Measurements from ENCODE around the gene MIPOL1.

The MIPOL1 gene

GRCh38 chr14:37474191-37474590 lies 276.5 kb downstream of the MIPOL1 start:
- no peak overlapping the region for H2BK15ac ChIP-seq (replicated peaks; ENCODE audit: low read depth)
- H2AK5ac ChIP-seq (ENCODE audit: low read length): no peak overlapping the region
- H3K79me2 ChIP-seq (ENCODE audit: control insufficient read depth, insufficient read depth, low read length): no peaks in the 10 kb centered on the region
- H2BK5ac ChIP-seq (ENCODE audit: low read length): no peak overlapping the region
- H3K4me3 ChIP-seq (ENCODE audit: low read length): no peak overlapping the region
- H3K36me3 ChIP-seq (ENCODE audit: control insufficient read depth, insufficient read depth, low read length): no peaks in the 10 kb centered on the region
- WGBS (ENCODE audit: extremely low coverage, insufficient coverage, low lambda C conversion rate): no CpG with 5 or more reads among the region's 6 CpGs
- no peak overlapping the region for H3K23ac ChIP-seq (ENCODE audit: low read length)
- H3K4me2 ChIP-seq (ENCODE audit: low read length): no peak overlapping the region
- no peaks in the 10 kb centered on the region for H3K79me1 ChIP-seq (ENCODE audit: low read length)
- H3K9ac ChIP-seq (ENCODE audit: low read length): no peak overlapping the region
- no peak overlapping the region for H3K18ac ChIP-seq (ENCODE audit: low read length)
- no peak overlapping the region for H4K5ac ChIP-seq (ENCODE audit: low read length)
- H3K56ac ChIP-seq (ENCODE audit: low read length): no peak overlapping the region
- no peak overlapping the region for H2BK120ac ChIP-seq (ENCODE audit: low read depth, low read length)
- no peaks in the 10 kb centered on the region for H3K27me3 ChIP-seq (ENCODE audit: insufficient read depth, low read length, poor library complexity)
- H3K27ac ChIP-seq (ENCODE audit: low read depth, low read length): no peak overlapping the region
- no peaks in the 10 kb centered on the region for H3K4me1 ChIP-seq (ENCODE audit: control insufficient read depth, low read depth, low read length)
- no peak overlapping the region for H3K4ac ChIP-seq (ENCODE audit: low read depth, low read length)
- DNase-seq: no peak
- H4K8ac ChIP-seq (ENCODE audit: low read depth, low read length): no peak overlapping the region

- no CpG with 5 or more reads among the region's 3 CpGs for WGBS (ENCODE audit: extremely low coverage, insufficient coverage, low lambda C conversion rate)
- H3K79me2 ChIP-seq (ENCODE audit: control insufficient read depth, insufficient read depth, low read length): no peaks in the 10 kb centered on the region
- no peak overlapping the region for H3K9ac ChIP-seq (ENCODE audit: low read length)
- no peaks in the 10 kb centered on the region for H3K79me1 ChIP-seq (ENCODE audit: low read length)
- no peak overlapping the region for H3K27ac ChIP-seq (ENCODE audit: low read depth, low read length)
- no peak overlapping the region for H2AK5ac ChIP-seq (ENCODE audit: low read length)
- H2BK15ac ChIP-seq (replicated peaks; ENCODE audit: low read depth): no peak overlapping the region
- H3K36me3 ChIP-seq (ENCODE audit: control insufficient read depth, insufficient read depth, low read length): no peaks in the 10 kb centered on the region
- H3K56ac ChIP-seq (ENCODE audit: low read length): no peak overlapping the region
- no peak for DNase-seq
- no peak overlapping the region for H3K23ac ChIP-seq (ENCODE audit: low read length)
- no peaks in the 10 kb centered on the region for H3K27me3 ChIP-seq (ENCODE audit: insufficient read depth, low read length, poor library complexity)
- H2BK5ac ChIP-seq (ENCODE audit: low read length): no peak overlapping the region
- H2BK120ac ChIP-seq (ENCODE audit: low read depth, low read length): no peak overlapping the region
- H3K4me3 ChIP-seq (ENCODE audit: low read length): no peak overlapping the region
- H3K4me1 ChIP-seq (ENCODE audit: control insufficient read depth, low read depth, low read length): no peaks in the 10 kb centered on the region
- no peak overlapping the region for H3K4me2 ChIP-seq (ENCODE audit: low read length)
- no peak overlapping the region for H4K8ac ChIP-seq (ENCODE audit: low read depth, low read length)
- H4K5ac ChIP-seq (ENCODE audit: low read length): no peak overlapping the region
- H3K4ac ChIP-seq (ENCODE audit: low read depth, low read length): no peak overlapping the region
- no peak overlapping the region for H3K18ac ChIP-seq (ENCODE audit: low read length)
These were observed 282.9 kb downstream of the MIPOL1 start for GRCh38 chr14:37480446-37481290.

- H3K4ac ChIP-seq (ENCODE audit: low read depth, low read length): no peak overlapping the region
- H3K4me1 ChIP-seq (ENCODE audit: control insufficient read depth, low read depth, low read length): no peaks in the 10 kb centered on the region
- no peak overlapping the region for H4K5ac ChIP-seq (ENCODE audit: low read length)
- no peak overlapping the region for H2AK5ac ChIP-seq (ENCODE audit: low read length)
- no peak overlapping the region for H2BK5ac ChIP-seq (ENCODE audit: low read length)
- H3K23ac ChIP-seq (ENCODE audit: low read length): no peak overlapping the region
- H3K79me1 ChIP-seq (ENCODE audit: low read length): no peaks in the 10 kb centered on the region
- DNase-seq: no peak
- H3K27ac ChIP-seq (ENCODE audit: low read depth, low read length): no peak overlapping the region
- H3K36me3 ChIP-seq (ENCODE audit: control insufficient read depth, insufficient read depth, low read length): no peaks in the 10 kb centered on the region
- no peak overlapping the region for H3K4me3 ChIP-seq (ENCODE audit: low read length)
- H3K4me2 ChIP-seq (ENCODE audit: low read length): no peak overlapping the region
- H4K8ac ChIP-seq (ENCODE audit: low read depth, low read length): no peak overlapping the region
- no peak overlapping the region for H3K9ac ChIP-seq (ENCODE audit: low read length)
- H3K56ac ChIP-seq (ENCODE audit: low read length): no peak overlapping the region
- no peak overlapping the region for H2BK120ac ChIP-seq (ENCODE audit: low read depth, low read length)
- WGBS (ENCODE audit: extremely low coverage, insufficient coverage, low lambda C conversion rate): no CpG with 5 or more reads among the region's 1 CpG
- H3K18ac ChIP-seq (ENCODE audit: low read length): no peak overlapping the region
- H3K79me2 ChIP-seq (ENCODE audit: control insufficient read depth, insufficient read depth, low read length): no peaks in the 10 kb centered on the region
- H3K27me3 ChIP-seq (ENCODE audit: insufficient read depth, low read length, poor library complexity): no peaks in the 10 kb centered on the region
- no peak overlapping the region for H2BK15ac ChIP-seq (replicated peaks; ENCODE audit: low read depth)
These were observed 284.7 kb downstream of the MIPOL1 start for GRCh38 chr14:37482428-37482827.

- no peaks in the 10 kb centered on the region for H3K79me1 ChIP-seq (ENCODE audit: low read length)
- no peaks in the 10 kb centered on the region for H3K4me1 ChIP-seq (ENCODE audit: control insufficient read depth, low read depth, low read length)
- H3K4me3 ChIP-seq (ENCODE audit: low read length): no peak overlapping the region
- H3K23ac ChIP-seq (ENCODE audit: low read length): no peak overlapping the region
- H3K9ac ChIP-seq (ENCODE audit: low read length): no peak overlapping the region
- no peak overlapping the region for H2AK5ac ChIP-seq (ENCODE audit: low read length)
- WGBS (ENCODE audit: extremely low coverage, insufficient coverage, low lambda C conversion rate): no CpG with 5 or more reads among the region's 4 CpGs
- no peak overlapping the region for H2BK120ac ChIP-seq (ENCODE audit: low read depth, low read length)
- H3K27me3 ChIP-seq (ENCODE audit: insufficient read depth, low read length, poor library complexity): no peaks in the 10 kb centered on the region
- H2BK5ac ChIP-seq (ENCODE audit: low read length): no peak overlapping the region
- H3K36me3 ChIP-seq (ENCODE audit: control insufficient read depth, insufficient read depth, low read length): no peaks in the 10 kb centered on the region
- H2BK15ac ChIP-seq (replicated peaks; ENCODE audit: low read depth): no peak overlapping the region
- H3K4me2 ChIP-seq (ENCODE audit: low read length): no peak overlapping the region
- H4K8ac ChIP-seq (ENCODE audit: low read depth, low read length): no peak overlapping the region
- H3K18ac ChIP-seq (ENCODE audit: low read length): no peak overlapping the region
- no peaks in the 10 kb centered on the region for H3K79me2 ChIP-seq (ENCODE audit: control insufficient read depth, insufficient read depth, low read length)
- H4K5ac ChIP-seq (ENCODE audit: low read length): no peak overlapping the region
- H3K27ac ChIP-seq (ENCODE audit: low read depth, low read length): no peak overlapping the region
- no peak overlapping the region for H3K4ac ChIP-seq (ENCODE audit: low read depth, low read length)
- no peak for DNase-seq
- H3K56ac ChIP-seq (ENCODE audit: low read length): no peak overlapping the region
These were observed 285.9 kb downstream of the MIPOL1 start for GRCh38 chr14:37483672-37484071.

- no peak for DNase-seq
- Histone ChIP-seq H3K23ac (ENCODE audit: low read length) (no peak overlapping the region), H4K8ac (ENCODE audit: low read depth, low read length) (no peak overlapping the region), H3K4me2 (ENCODE audit: low read length) (no peak overlapping the region), H4K5ac (ENCODE audit: low read length) (no peak overlapping the region), H2BK120ac (ENCODE audit: low read depth, low read length) (no peak overlapping the region), H3K79me2 (ENCODE audit: control insufficient read depth, insufficient read depth, low read length) (no peaks in the 10 kb centered on the region), H3K4me1 (ENCODE audit: control insufficient read depth, low read depth, low read length) (no peaks in the 10 kb centered on the region), H2AK5ac (ENCODE audit: low read length) (no peak overlapping the region), H3K56ac (ENCODE audit: low read length) (no peak overlapping the region), H3K9ac (ENCODE audit: low read length) (no peak overlapping the region), H3K18ac (ENCODE audit: low read length) (no peak overlapping the region), H2BK15ac (replicated peaks; ENCODE audit: low read depth) (no peak overlapping the region), H3K4ac (ENCODE audit: low read depth, low read length) (no peak overlapping the region), H3K27me3 (ENCODE audit: insufficient read depth, low read length, poor library complexity) (no peaks in the 10 kb centered on the region), H2BK5ac (ENCODE audit: low read length) (no peak overlapping the region), H3K4me3 (ENCODE audit: low read length) (no peak overlapping the region), H3K27ac (ENCODE audit: low read depth, low read length) (no peak overlapping the region), H3K79me1 (ENCODE audit: low read length) (no peaks in the 10 kb centered on the region), H3K36me3 (ENCODE audit: control insufficient read depth, insufficient read depth, low read length) (no peaks in the 10 kb centered on the region)
- WGBS (ENCODE audit: extremely low coverage, insufficient coverage, low lambda C conversion rate): no CpG with 5 or more reads among the region's 3 CpGs
These were observed 292.9 kb downstream of the MIPOL1 start for GRCh38 chr14:37490607-37491006.

- no CpG with 5 or more reads among the region's 5 CpGs for WGBS (ENCODE audit: extremely low coverage, insufficient coverage, low lambda C conversion rate)
- no peak for DNase-seq
- no peak overlapping the region for H2BK15ac ChIP-seq (replicated peaks; ENCODE audit: low read depth)
- H2BK5ac ChIP-seq (ENCODE audit: low read length): no peak overlapping the region
- no peak overlapping the region for H3K4ac ChIP-seq (ENCODE audit: low read depth, low read length)
- no peak overlapping the region for H3K27ac ChIP-seq (ENCODE audit: low read depth, low read length)
- H3K27me3 ChIP-seq (ENCODE audit: insufficient read depth, low read length, poor library complexity): no peaks in the 10 kb centered on the region
- H2BK120ac ChIP-seq (ENCODE audit: low read depth, low read length): no peak overlapping the region
- H3K4me1 ChIP-seq (ENCODE audit: control insufficient read depth, low read depth, low read length): no peaks in the 10 kb centered on the region
- H3K9ac ChIP-seq (ENCODE audit: low read length): no peak overlapping the region
- H3K79me2 ChIP-seq (ENCODE audit: control insufficient read depth, insufficient read depth, low read length): no peaks in the 10 kb centered on the region
- H3K79me1 ChIP-seq (ENCODE audit: low read length): no peaks in the 10 kb centered on the region
- no peak overlapping the region for H3K4me3 ChIP-seq (ENCODE audit: low read length)
- no peak overlapping the region for H4K8ac ChIP-seq (ENCODE audit: low read depth, low read length)
- H4K5ac ChIP-seq (ENCODE audit: low read length): no peak overlapping the region
- no peak overlapping the region for H3K56ac ChIP-seq (ENCODE audit: low read length)
- no peak overlapping the region for H3K23ac ChIP-seq (ENCODE audit: low read length)
- no peaks in the 10 kb centered on the region for H3K36me3 ChIP-seq (ENCODE audit: control insufficient read depth, insufficient read depth, low read length)
- no peak overlapping the region for H3K18ac ChIP-seq (ENCODE audit: low read length)
- H2AK5ac ChIP-seq (ENCODE audit: low read length): no peak overlapping the region
- H3K4me2 ChIP-seq (ENCODE audit: low read length): no peak overlapping the region
These were observed 293.3 kb downstream of the MIPOL1 start for GRCh38 chr14:37491076-37491475.

Data from mesendoderm (in vitro differentiated cells).